Epithelial cell of proximal tubule (primary cell): ENCODE results near the gene DNAI4. TPM values are rescaled to one million over a fixed set of nuclear protein-coding genes. Genes with fewer than 3 reads are reported as not detected.

Experiments
- DNase-seq: peaks from one replicate; pipeline ENCODE4 v3.0.0-alpha.2; 2011; ENCODE audit warnings: low read depth
- H3K4me3 ChIP-seq: 2 replicates; pipeline ENCODE4 v1.5.1; 2011; ENCODE audit warnings: low read depth, mild to moderate bottlenecking, low read length
- total RNA-seq: library from RNA; depleted of rRNA; stranded (reverse); fragments of >200 nt; gene quantifications from 2 replicates; pipeline ENCODE4 v1.2.3, GENCODE V29; 2015
- TF ChIP-seq, protein P1 (sequence below): conservative IDR thresholded peaks from 2 replicates; pipeline ENCODE4 v1.5.1; 2012; ENCODE audit warnings: low read depth, mild to moderate bottlenecking, low read length

Gene DNAI4
- total RNA-seq, 1 donor from 2014 or later = 7.1 TPM

GRCh38 chr1:66929146-66929688 lies 4.6 kb upstream of the DNAI4 start:
- H3K4me3 ChIP-seq = peak overlapping the region; percentile 79
- no peak for DNase-seq
- TF ChIP-seq, protein P1, sequence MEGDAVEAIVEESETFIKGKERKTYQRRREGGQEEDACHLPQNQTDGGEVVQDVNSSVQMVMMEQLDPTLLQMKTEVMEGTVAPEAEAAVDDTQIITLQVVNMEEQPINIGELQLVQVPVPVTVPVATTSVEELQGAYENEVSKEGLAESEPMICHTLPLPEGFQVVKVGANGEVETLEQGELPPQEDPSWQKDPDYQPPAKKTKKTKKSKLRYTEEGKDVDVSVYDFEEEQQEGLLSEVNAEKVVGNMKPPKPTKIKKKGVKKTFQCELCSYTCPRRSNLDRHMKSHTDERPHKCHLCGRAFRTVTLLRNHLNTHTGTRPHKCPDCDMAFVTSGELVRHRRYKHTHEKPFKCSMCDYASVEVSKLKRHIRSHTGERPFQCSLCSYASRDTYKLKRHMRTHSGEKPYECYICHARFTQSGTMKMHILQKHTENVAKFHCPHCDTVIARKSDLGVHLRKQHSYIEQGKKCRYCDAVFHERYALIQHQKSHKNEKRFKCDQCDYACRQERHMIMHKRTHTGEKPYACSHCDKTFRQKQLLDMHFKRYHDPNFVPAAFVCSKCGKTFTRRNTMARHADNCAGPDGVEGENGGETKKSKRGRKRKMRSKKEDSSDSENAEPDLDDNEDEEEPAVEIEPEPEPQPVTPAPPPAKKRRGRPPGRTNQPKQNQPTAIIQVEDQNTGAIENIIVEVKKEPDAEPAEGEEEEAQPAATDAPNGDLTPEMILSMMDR = no peak

GRCh38 chr1:66927528-66927927 lies 2.9 kb upstream of the DNAI4 start:
- DNase-seq = no peak
- TF ChIP-seq, protein P1 = no peak
- H3K4me3 ChIP-seq = no peak overlapping the region

DNA sequence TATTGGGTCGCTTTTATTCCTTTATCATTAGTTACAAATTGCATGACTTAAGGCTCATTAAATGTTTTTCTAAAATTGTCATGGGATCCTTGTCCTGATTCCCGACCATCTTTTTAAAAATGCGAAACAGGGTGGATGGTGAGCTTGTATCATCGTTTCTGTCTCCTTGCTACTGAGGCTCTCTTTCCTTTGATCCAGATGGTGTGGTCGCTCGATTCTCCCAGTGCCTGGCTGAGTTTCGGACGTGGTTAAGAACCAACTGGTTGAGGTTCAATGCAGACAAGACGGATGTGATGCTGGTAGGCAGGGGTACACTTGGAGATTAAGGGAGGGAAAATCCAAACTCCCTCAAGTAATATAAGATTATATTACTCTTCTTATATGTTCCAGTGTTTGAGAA lies 1.3 kb upstream of the DNAI4 start:
- DNase-seq = no peak
- H3K4me3 ChIP-seq = peak overlapping the region; percentile 90
- TF ChIP-seq, protein P1 = no peak

DNA sequence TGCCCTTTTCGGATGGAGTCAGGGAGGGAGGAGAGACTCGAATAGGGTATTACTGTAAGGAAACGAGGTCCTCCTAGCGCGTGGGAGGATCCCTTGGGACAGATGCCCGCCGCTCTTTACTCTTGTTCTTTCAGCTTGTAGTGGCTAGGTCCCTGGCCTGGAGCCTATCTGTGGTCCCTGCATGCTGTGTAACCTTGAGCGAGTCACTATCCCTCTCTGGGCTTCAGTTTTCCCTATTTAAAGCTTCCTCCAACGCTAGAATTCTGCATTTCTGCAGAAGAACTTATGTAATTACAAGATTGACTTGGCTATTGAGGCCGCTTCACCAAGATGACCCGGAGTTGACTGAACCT lies 878 bp upstream of the DNAI4 start:
- H3K4me3 ChIP-seq = peak overlapping the region; percentile 90
- TF ChIP-seq, protein P1 = peak; percentile 0
- DNase-seq = no peak

- TF ChIP-seq, protein P1 = no peak
- H3K4me3 ChIP-seq = no peak overlapping the region
- DNase-seq = no peak
These were observed 4.1 kb downstream of the DNAI4 start for GRCh38 chr1:66920543-66920942.

GRCh38 chr1:66919828-66920227 lies 4.8 kb downstream of the DNAI4 start:
- H3K4me3 ChIP-seq = no peak overlapping the region
- DNase-seq = no peak
- TF ChIP-seq, protein P1 = no peak

GRCh38 chr1:66919063-66919462 lies 5.6 kb downstream of the DNAI4 start:
- H3K4me3 ChIP-seq = no peak overlapping the region
- DNase-seq = no peak
- TF ChIP-seq, protein P1 = no peak
